Measurements from ENCODE around the gene REG1A.

- TF ChIP-seq POLR2A (IDR thresholded peaks at IDR 0.05; ENCODE audit: low read length) = no peak
- TF ChIP-seq GATA1 (IDR thresholded peaks at IDR 0.05; ENCODE audit: low read depth, low read length) = no peak
Observed at GRCh38 chr2:79082987-79083386, 37.3 kb upstream of the REG1A start.

Data from erythroblast (primary cell).